HG03064 (cell line): ENCODE data around the gene CD44.
A peak's percentile ranks its signal among the peaks of the same experiment; 100 is the strongest.

Experiments used
- ATAC-seq: cut with Tn5 transposase; IDR thresholded peaks from one replicate; pipeline ENCODE4 v1.9.1; 2021; ENCODE audit warnings: low read depth; ENCODE audit not compliant: unreplicated experiment

Gene CD44

GRCh38 chr11:35173011-35173511 is 34.1 kb downstream of the CD44 start:
- ATAC-seq = no peak

DNA sequence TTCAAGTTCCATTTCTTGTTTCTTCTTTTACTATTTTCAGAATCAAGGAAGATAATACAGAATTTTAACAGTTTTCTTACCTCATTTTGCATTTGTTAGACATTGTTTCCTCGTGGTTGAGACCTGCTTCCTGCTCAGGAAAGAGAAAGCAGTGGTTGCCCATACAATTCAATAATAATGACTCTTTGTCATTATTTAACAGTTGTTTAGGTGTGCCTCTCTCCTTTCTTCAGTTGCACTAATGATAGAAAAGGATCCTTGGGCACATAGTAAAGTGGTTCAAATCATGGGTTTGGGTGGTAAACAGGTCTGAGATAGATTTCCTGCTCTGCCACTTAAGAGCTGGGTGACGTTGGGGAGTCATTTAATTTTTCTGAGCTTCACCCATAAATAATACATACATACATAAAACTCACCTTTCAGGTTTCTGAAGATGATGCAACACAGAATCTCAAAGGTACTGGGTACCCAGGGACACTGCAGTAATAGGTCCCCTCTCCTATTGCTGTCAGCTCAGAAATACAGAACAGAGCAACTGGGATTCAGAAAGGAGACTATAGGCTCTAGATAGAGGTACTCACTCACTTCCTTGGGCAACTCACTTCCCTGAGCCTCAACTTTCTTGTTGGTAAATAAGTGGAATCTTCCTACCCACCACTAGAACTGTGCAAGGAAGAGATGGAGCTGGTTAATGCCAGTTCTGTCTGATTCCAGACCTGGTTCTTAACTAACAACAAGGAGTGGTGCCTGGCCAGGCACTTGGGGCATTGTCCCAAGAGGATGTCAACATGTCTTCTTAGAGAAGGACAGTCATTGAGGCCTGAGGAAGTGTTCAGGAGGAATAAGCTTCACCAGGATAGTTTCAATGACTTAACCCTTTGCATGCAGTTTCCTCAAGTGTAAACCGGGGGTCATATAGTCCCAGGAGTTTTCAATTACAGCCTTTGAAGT is 34.9 kb downstream of the CD44 start:
- no peak for ATAC-seq

- ATAC-seq = no peak
These were observed 35.7 kb downstream of the CD44 start for GRCh38 chr11:35174666-35175065.

- ATAC-seq = no peak
These were observed 38.4 kb downstream of the CD44 start for GRCh38 chr11:35177370-35177769.

GRCh38 chr11:35178067-35178805 is 39.3 kb downstream of the CD44 start:
- no peak for ATAC-seq

DNA sequence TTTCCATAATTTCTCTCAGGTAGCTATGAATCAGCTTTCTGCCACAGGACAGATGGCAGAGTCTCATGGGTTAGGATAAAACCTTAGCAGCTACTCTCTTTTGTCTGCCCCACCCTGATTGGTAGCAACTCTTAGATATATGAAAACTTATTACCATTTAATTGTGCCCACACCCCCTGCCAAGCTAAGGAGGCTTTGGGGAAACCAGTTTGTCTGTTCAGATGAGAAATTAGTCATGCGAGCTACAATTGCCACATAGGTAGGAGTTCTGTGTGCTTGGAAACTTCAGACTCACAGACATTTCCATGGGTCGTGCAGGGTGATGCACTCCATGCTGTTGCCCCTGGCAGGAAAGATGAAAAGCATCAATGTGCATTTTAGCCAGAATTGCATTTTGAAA is 39.9 kb downstream of the CD44 start:
- ATAC-seq = no peak

- no peak for ATAC-seq
These were observed 40.6 kb downstream of the CD44 start for GRCh38 chr11:35179466-35180135.

DNA sequence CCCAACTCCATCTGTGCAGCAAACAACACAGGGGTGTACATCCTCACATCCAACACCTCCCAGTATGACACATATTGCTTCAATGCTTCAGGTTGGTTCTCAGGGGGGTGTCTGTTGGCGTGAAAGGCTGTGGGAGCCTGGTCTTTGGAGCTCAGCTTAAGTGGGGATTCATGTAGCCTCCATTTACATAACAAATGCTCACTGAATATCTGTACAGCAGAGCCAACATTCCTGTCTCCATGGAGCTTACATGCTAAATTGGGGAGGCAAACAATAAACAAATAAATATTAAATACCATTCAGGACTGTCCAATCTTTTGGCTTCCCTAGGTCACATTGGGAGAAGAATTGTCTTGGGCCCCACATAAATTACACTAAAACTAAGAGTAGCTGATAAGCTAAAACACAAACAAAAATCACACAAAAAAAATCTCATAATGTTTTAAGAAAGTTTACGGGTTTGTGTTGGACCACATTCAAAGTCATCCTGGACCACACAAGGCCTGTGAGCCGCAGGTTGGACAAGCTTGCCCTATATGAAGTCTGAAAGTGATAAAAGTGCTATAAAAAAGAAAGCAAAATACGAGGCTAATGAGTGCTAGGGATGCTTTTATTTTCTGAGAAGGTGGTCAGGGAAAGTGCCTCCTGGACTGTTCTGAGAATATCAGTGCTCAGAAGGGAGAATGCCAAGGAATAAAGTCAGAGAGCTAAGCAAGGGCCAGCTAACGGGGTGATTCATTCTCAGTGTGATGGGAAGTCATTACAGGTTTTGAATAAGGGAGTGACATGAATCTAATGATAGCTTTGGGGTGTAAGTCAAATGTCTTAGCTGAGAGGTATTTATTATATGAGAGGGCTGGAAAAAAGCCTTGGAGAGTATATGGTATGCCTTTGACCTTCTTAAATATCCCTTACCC is 41.6 kb downstream of the CD44 start:
- ATAC-seq = no peak

DNA sequence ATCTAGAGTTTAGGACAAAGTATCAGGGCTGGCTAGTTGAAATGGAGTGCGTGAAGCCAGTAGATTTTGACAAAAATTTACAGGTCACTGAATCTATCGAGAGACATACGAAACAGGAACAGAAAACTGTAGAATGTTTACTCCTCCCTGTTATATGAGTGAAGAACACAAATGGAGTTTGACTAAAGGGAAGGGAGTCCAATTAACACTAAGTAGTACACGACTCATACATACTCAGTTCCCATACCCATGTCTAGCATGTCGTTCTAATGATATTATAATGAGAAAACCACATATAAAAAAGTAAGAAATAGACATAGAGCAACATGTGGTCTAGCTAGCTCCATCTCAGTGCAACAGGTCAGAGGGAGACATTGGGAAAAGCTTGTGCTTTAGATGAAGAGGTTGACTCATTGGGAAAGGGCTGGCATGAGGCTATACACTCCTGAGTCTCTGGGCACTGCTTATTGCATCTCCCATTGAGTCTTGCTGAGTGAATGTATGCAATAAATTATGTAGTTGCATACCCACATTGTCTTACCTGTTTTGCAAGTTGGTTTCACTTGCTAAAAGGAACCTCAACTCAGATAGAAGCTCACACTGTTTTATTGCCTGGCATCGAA is 43.5 kb downstream of the CD44 start:
- peak; percentile 67 for ATAC-seq

DNA sequence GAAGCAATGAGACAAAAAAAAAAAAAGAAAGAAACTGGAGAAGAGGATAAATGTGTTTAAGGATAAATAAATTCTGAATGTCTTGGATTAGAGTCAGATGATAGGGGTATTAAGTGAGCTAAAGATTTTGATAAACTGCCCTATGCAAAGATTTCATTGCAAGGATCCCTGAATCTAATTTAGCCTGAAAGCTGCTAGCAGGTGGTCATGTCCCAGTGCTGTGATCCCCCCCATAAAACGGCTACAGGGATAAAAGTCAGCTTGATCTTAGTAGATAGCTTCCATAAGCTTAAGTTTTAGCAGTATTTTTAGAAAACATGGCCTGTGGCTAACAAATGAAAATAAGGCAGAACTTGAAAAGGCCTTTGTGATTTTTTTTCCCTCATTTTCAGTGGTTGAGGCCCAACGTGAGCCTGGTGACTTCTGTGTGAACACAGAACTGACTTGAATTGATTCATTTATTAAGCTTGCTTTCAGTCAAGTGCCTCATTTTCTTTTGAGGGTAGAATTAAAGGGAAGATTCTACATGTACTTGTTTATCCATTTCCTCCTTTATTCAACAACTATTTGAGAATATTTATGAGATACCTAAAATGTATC is 44.5 kb downstream of the CD44 start:
- no peak for ATAC-seq

DNA sequence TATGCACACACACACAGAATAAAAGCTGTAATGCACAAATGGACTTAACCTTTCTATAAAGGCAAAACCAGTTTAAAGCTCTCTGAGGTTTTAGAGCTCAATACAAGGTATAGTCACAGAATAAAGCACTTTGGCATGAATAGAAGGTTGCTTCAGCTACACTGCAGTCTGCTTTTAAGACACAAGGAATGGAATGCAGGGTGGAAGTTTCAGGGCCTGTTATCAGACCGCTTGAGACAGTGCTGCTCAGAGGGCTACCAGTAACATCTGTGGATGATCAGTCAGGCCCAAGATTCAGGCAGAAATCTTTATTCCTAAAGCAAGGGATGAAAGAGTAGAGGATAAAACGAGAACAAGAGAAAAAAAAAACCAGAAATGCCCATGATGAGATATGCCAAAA is 46.7 kb downstream of the CD44 start:
- no peak for ATAC-seq

DNA sequence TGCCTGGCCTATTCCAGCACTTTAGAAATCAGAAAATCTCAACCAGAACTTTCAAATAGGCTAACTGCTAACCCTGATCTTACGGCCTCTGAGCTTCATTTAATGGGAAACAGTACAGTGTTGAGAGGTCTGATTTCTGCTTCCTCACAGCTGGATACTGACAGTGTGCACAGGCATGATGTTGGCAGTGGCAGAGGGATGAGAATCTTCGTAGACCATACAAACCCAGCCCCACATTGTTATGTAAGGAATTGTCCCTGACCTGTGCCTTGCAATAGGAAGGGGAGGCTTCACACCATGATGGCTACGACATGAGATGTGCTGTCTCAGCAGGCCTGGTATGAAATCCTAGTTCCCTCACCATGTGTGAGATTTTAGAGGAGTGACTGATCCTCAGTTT is 49.0 kb downstream of the CD44 start:
- no peak for ATAC-seq

DNA sequence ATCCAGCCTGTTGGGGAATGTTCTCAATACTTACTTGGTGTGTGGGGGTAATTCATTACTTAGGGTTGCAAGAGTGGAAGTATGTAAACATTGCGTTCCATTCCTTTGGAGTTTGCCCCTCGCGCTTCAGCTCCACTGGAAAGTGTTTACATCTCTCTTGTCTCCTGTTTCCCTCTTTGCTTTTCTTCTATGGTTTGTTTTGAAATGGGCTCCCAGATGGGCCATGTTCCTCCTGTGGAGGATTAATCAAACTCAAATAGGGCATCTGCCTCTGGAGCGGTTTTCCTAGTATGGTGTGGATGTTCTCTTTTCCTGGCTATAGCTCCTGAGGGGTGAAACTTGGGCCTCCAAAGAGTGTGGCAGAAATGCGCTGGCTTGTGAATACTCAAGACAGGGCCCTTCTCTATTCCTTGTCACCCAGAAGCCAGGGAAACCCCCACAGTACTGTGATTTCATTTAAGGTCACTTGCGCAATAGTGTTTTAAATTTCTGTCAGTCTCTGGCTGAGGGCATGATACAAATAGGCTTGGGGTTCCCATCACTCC is 51.9 kb downstream of the CD44 start:
- ATAC-seq = no peak

DNA sequence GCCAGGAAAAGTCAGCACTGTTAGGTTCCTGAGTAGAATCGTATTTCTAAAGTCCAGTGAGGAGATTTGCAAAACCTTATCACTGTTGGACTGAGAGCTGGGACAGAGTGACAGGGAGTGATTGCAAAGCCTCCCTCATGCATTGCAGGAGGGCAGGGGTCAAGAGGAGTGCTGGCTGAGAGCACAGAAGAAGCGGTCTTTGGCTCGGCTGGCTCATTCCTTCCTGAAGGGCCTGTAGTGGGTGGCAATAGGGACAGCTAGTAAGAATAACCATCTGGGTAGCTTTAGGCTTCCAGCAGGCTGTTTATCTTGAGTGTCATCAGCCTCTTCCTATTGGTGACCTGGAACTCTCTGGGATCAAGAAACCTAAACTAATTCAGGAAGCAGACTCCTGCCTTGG is 53.4 kb downstream of the CD44 start:
- ATAC-seq = no peak

GRCh38 chr11:35193767-35194166 is 54.8 kb downstream of the CD44 start:
- ATAC-seq = no peak

DNA sequence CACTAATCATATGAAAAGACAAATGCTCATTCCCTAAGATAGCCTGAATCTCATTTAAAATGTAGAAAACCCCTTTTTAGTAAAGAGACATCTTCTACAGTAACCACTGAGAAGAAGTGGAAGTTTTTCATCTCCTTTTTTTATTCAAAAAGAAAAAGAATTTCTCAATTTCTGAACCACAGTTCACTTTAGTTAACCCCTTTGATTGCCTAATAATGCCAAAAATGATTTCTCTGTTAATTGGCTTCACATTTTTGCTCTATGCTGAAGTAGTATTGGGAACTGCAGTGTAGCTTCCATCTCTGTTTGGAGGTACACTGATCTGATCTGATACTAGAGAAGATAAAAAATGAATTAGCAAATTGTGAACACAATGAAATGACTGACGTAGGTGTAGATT is 58.3 kb downstream of the CD44 start:
- ATAC-seq = no peak

GRCh38 chr11:35200811-35201341 is 61.9 kb downstream of the CD44 start:
- ATAC-seq = no peak

GRCh38 chr11:35204614-35205013 is 65.6 kb downstream of the CD44 start:
- ATAC-seq = no peak

GRCh38 chr11:35206616-35207015 is 67.6 kb downstream of the CD44 start:
- no peak for ATAC-seq
